H1 (cell line): Measurements from ENCODE around the gene TRAF6. TPM values are rescaled to one million over a fixed set of nuclear protein-coding genes. Genes with fewer than 3 reads are reported as not detected.

Source experiments
- CTCF ChIA-PET: fragments of 300-600 bp; sonication (Branson Sonifier 250); formaldehyde crosslinking; loops from one replicate; lab custom pipeline; 2021; ENCODE audit not compliant: partially characterized antibody; lab: Charles Lee
- POLR2A ChIA-PET: fragments of 300-600 bp; sonication (Branson Sonifier 250); formaldehyde crosslinking; loops from one replicate; lab custom pipeline; 2021; ENCODE audit warnings: inconsistent platforms; ENCODE audit not compliant: partially characterized antibody; lab: Charles Lee
- DNase-seq, 2 experiments: peaks; one replicate each; pipeline versions ENCODE4 v3.0.0 to v3.0.0-alpha.2; 2010 to 2022; ENCODE audit warnings: low spot score in 2 of 2, low read depth in 1 of 2, mixed read lengths in 1 of 2
- FAIRE-seq: peaks from 2 replicates; lab custom pipeline; 2011; peaks lifted over from hg19 to GRCh38; lab: Jason Lieb, UNC
- H2AFZ ChIP-seq: 2 replicates; pipeline ENCODE4 v1.8.1; 2012; ENCODE audit warnings: low read length, inconsistent platforms
- H2AK5ac ChIP-seq: 2 replicates; pipeline ENCODE4 v1.6.1; 2013; ENCODE audit warnings: low read depth, low read length
- H2BK120ac ChIP-seq: replicated peaks from 2 replicates; pipeline ENCODE3; 2013; ENCODE audit warnings: low read depth, low read length, inconsistent platforms
- H2BK12ac ChIP-seq: 2 replicates; pipeline ENCODE4 v1.6.1; 2013; ENCODE audit warnings: low read depth, low read length
- H2BK15ac ChIP-seq: 2 replicates; pipeline ENCODE4 v1.6.1; 2013; ENCODE audit warnings: low read length
- H2BK20ac ChIP-seq: 2 replicates; pipeline ENCODE4 v1.6.1; 2013; ENCODE audit warnings: low read length
- H2BK5ac ChIP-seq: 2 replicates; pipeline ENCODE4 v1.6.1; 2013; ENCODE audit warnings: low read depth, low read length
- H3K14ac ChIP-seq: 2 replicates; pipeline ENCODE4 v1.6.1; 2013; ENCODE audit warnings: inconsistent platforms; ENCODE audit not compliant: insufficient read length
- H3K18ac ChIP-seq: 2 replicates; pipeline ENCODE4 v1.6.1; 2013; ENCODE audit warnings: low read length; ENCODE audit errors: extremely low read depth
- H3K23ac ChIP-seq: 2 replicates; pipeline ENCODE4 v1.6.1; 2013; ENCODE audit warnings: inconsistent platforms; ENCODE audit not compliant: insufficient read length
- H3K23me2 ChIP-seq: 2 replicates; pipeline ENCODE4 v1.6.1; 2013; ENCODE audit warnings: low read depth, low read length
- H3K27ac ChIP-seq: 2 replicates; pipeline ENCODE4 v1.6.1; 2011; ENCODE audit warnings: low read depth, low read length, inconsistent platforms
- H3K27me3 ChIP-seq, 4 experiments: replicated peaks in 1 of 4; 1 replicate in 1 of 4; 2 replicates in 3 of 4; pipeline versions ENCODE4 v1.6.1 to v1.8.1; 2011 to 2013; ENCODE audit warnings: low read length in 3 of 4, mild to moderate bottlenecking in 3 of 4, inconsistent platforms in 2 of 4, mixed read lengths in 2 of 4, moderate library complexity in 1 of 4; ENCODE audit not compliant: control insufficient read depth in 3 of 4, insufficient read depth in 3 of 4; ENCODE audit errors: extremely low read depth in 1 of 4
- H3K36me3 ChIP-seq, 4 experiments: 2 replicates each; pipeline versions ENCODE4 v1.6.1 to v1.8.1; 2011 to 2013; ENCODE audit warnings: mild to moderate bottlenecking in 4 of 4, low read length in 3 of 4, moderate library complexity in 2 of 4, control low read depth in 1 of 4, inconsistent platforms in 1 of 4; ENCODE audit not compliant: insufficient read depth in 4 of 4, control insufficient read depth in 2 of 4
- H3K4ac ChIP-seq: replicated peaks from 2 replicates; pipeline ENCODE3; 2013; ENCODE audit warnings: low read length, low read depth, mixed read lengths, inconsistent platforms; ENCODE audit not compliant: insufficient read length
- H3K4me1 ChIP-seq, 4 experiments: replicated peaks in 1 of 4; 1 replicate in 1 of 4; 2 replicates in 3 of 4; pipeline versions ENCODE4 v1.6.1 to v1.8.1; 2011 to 2013; ENCODE audit warnings: low read length in 3 of 4, inconsistent platforms in 2 of 4, mixed read lengths in 1 of 4; ENCODE audit not compliant: insufficient read depth in 4 of 4, control insufficient read depth in 3 of 4
- H3K4me2 ChIP-seq, 2 experiments: 2 replicates each; pipeline versions ENCODE4 v1.6.1 to v1.8.1; 2011 to 2013; ENCODE audit warnings: low read depth in 2 of 2, low read length in 2 of 2, control low read depth in 1 of 2, inconsistent platforms in 1 of 2, mild to moderate bottlenecking in 1 of 2; ENCODE audit not compliant: insufficient read depth in 1 of 2
- H3K4me3 ChIP-seq, 4 experiments: fragments of 200-600, 300-600 bp in 1 of 4; sonication (generic), shearing (Covaris generic), sonication (Bioruptor Twin) in 1 of 4; 2 replicates each; pipeline versions ENCODE4 v1.5.1 to v1.8.1; 2011 to 2016; ENCODE audit warnings: low read length in 4 of 4, low read depth in 3 of 4, control low read depth in 2 of 4, inconsistent platforms in 2 of 4, mild to moderate bottlenecking in 2 of 4, mixed read lengths in 1 of 4, moderate library complexity in 1 of 4; ENCODE audit not compliant: insufficient read depth in 2 of 4; ENCODE audit errors: extremely low read depth in 1 of 4
- H3K56ac ChIP-seq: replicated peaks from 2 replicates; pipeline ENCODE3; 2013; ENCODE audit warnings: low read depth, mild to moderate bottlenecking, mixed read lengths, low read length, inconsistent platforms; ENCODE audit not compliant: insufficient read length
- H3K79me1 ChIP-seq: 2 replicates; pipeline ENCODE4 v1.6.1; 2013; ENCODE audit warnings: low read depth, low read length, control low read depth
- H3K79me2 ChIP-seq, 2 experiments: 2 replicates each; pipeline versions ENCODE4 v1.6.1 to v1.8.1; 2012 to 2013; ENCODE audit warnings: low read length in 2 of 2, mild to moderate bottlenecking in 2 of 2, inconsistent platforms in 1 of 2; ENCODE audit not compliant: insufficient read depth in 2 of 2, control insufficient read depth in 1 of 2
- H3K9ac ChIP-seq, 4 experiments: replicated peaks in 1 of 4; 1 replicate in 1 of 4; 2 replicates in 3 of 4; pipeline versions ENCODE4 v1.6.1 to v1.8.1; 2011 to 2013; ENCODE audit warnings: low read depth in 3 of 4, low read length in 3 of 4, control low read depth in 2 of 4, mild to moderate bottlenecking in 2 of 4, moderate library complexity in 2 of 4, inconsistent platforms in 1 of 4; ENCODE audit errors: extremely low read depth in 1 of 4
- H3K9me3 ChIP-seq, 2 experiments: 2 replicates each; pipeline versions ENCODE4 v1.6.1 to v1.8.1; 2012 to 2013; ENCODE audit warnings: mild to moderate bottlenecking in 2 of 2, moderate library complexity in 2 of 2, control low read depth in 1 of 2, inconsistent platforms in 1 of 2, low read depth in 1 of 2, low read length in 1 of 2, mixed read lengths in 1 of 2; ENCODE audit not compliant: insufficient read depth in 2 of 2
- H4K20me1 ChIP-seq, 2 experiments: replicated peaks in 1 of 2; 2 replicates each; pipeline versions ENCODE3 to v1.8.1; 2011 to 2013; ENCODE audit warnings: inconsistent platforms in 2 of 2, low read length in 2 of 2, mild to moderate bottlenecking in 1 of 2; ENCODE audit not compliant: insufficient read depth in 2 of 2, control insufficient read depth in 1 of 2
- H4K5ac ChIP-seq: 2 replicates; pipeline ENCODE4 v1.6.1; 2013; ENCODE audit warnings: low read length, low read depth, mixed read lengths, inconsistent platforms; ENCODE audit not compliant: insufficient read length
- H4K8ac ChIP-seq: 2 replicates; pipeline ENCODE4 v1.8.0; 2013; ENCODE audit warnings: mild to moderate bottlenecking, moderate library complexity, low read length, inconsistent platforms; ENCODE audit not compliant: insufficient read depth; ENCODE audit errors: extremely low read depth
- H4K91ac ChIP-seq: replicated peaks from 2 replicates; pipeline ENCODE3; 2013; ENCODE audit warnings: low read length, mixed read lengths, inconsistent platforms; ENCODE audit not compliant: insufficient read length
- ASH2L ChIP-seq: fragments of 200-600, 300-600 bp; sonication (generic); IDR thresholded peaks from one replicate; pipeline ENCODE4 v1.7.1; 2017; ENCODE audit warnings: low read length
- BACH1 ChIP-seq: IDR thresholded peaks from 2 replicates; pipeline ENCODE4 v1.6.1; 2012; ENCODE audit warnings: low read length, improper control_type of control experiment
- BRCA1 ChIP-seq: IDR thresholded peaks from 2 replicates; pipeline ENCODE4 v1.6.1; 2012; ENCODE audit warnings: low read depth, low read length, improper control_type of control experiment
- CHD2 ChIP-seq: IDR thresholded peaks from 2 replicates; pipeline ENCODE4 v1.6.1; 2012; ENCODE audit warnings: low read length, improper control_type of control experiment
- EGR1 ChIP-seq: IDR thresholded peaks from 2 replicates; pipeline ENCODE4 v1.6.1; 2011; ENCODE audit warnings: low read depth, low read length, borderline replicate concordance
- GTF2F1 ChIP-seq: IDR thresholded peaks from 2 replicates; pipeline ENCODE4 v1.6.1; 2012; ENCODE audit warnings: low read depth, low read length, improper control_type of control experiment, borderline replicate concordance
- KDM5A ChIP-seq: fragments of 200-600 bp; IDR thresholded peaks from 2 replicates; pipeline ENCODE4 v1.7.1; 2012; ENCODE audit warnings: mild to moderate bottlenecking, low read length, inconsistent platforms, mixed read lengths
- POLR2A ChIP-seq, 2 experiments: IDR thresholded peaks; 1 replicate in 1 of 2; 2 replicates in 1 of 2; pipeline ENCODE4 v1.6.1; 2011; ENCODE audit warnings: low read depth in 2 of 2, low read length in 2 of 2, mild to moderate bottlenecking in 2 of 2; ENCODE audit errors: control extremely low read depth in 1 of 2
- POLR2AphosphoS5 ChIP-seq: IDR thresholded peaks from 2 replicates; pipeline ENCODE4 v1.6.1; 2011; ENCODE audit warnings: low read depth, low read length
- POU5F1 ChIP-seq: IDR thresholded peaks from 2 replicates; pipeline ENCODE4 v1.6.1; 2011; ENCODE audit warnings: low read depth, mild to moderate bottlenecking, low read length, moderate library complexity
- RBBP5 ChIP-seq: IDR thresholded peaks from 2 replicates; pipeline ENCODE4 v1.7.1; 2012; ENCODE audit warnings: low read depth, mild to moderate bottlenecking, inconsistent platforms, low read length, moderate library complexity, borderline replicate concordance
- RFX5 ChIP-seq: IDR thresholded peaks from 2 replicates; pipeline ENCODE4 v1.6.1; 2011; ENCODE audit warnings: low read depth, low read length, improper control_type of control experiment, borderline replicate concordance
- TAF1 ChIP-seq: IDR thresholded peaks from 2 replicates; pipeline ENCODE4 v1.6.1; 2011; ENCODE audit warnings: mild to moderate bottlenecking, low read depth, low read length
- TAF7 ChIP-seq: optimal IDR thresholded peaks from 2 replicates; pipeline ENCODE3; 2011; ENCODE audit warnings: low read depth, mild to moderate bottlenecking, inconsistent platforms, low read length, moderate library complexity, borderline replicate concordance
- WGBS, 2 experiments: shearing (Covaris generic) in 1 of 2; methylation state at CpG; one replicate each; pipeline versions ENCODE4 v1.1.6 to v1.1.7; 2013 to 2015; ENCODE audit warnings: low lambda C conversion rate in 2 of 2, mixed read lengths in 2 of 2, inconsistent platforms in 1 of 2, low coverage in 1 of 2, missing lambda C conversion rate in 1 of 2; ENCODE audit not compliant: insufficient replicate concordance in 2 of 2, insufficient coverage in 1 of 2, insufficient read length in 1 of 2; ENCODE audit errors: extremely low coverage in 1 of 2, missing lambda C conversion rate in 1 of 2; 5-methylcytosine and 5-hydroxymethylcytosine counted together
- polyA plus RNA-seq, 7 experiments: library from polyadenylated mRNA; depleted of rRNA in 3 of 7; stranded (reverse) in 5 of 7; unstranded in 2 of 7; fragments of >200 nt in 5 of 7; fragments of 200-250 nt in 2 of 7; gene quantifications; 1 replicate in 5 of 7; 2 replicates in 1 of 7; 4 replicates in 1 of 7; pipeline versions ENCODE4 v1.2.1 to v1.2.3, GENCODE V29; 2011 to 2013; ENCODE audit warnings: missing spikeins in 2 of 7, mixed read lengths in 2 of 7
- total RNA-seq: library from RNA; stranded (reverse); fragmentation: NEBNext Ultra II Directional; extraction: Animal tissue kit (Norgen Biotek cat#: 25700); gene quantifications from 2 replicates; pipeline ENCODE4 v1.2.1, GENCODE V29; 2021
- TF ChIP-seq, protein P1 (sequence below): IDR thresholded peaks from 2 replicates; pipeline ENCODE4 v1.6.1; 2011; ENCODE audit warnings: low read length, improper control_type of control experiment

The TRAF6 gene
- total and polyA plus RNA-seq, 2 of the 8 experiments (the other 6 are each of a cell fraction or from before 2014, with no cell fraction given) = 4.6 to 8.8 TPM

- CTCF ChIA-PET = interaction anchor here (1.3 to 4.9 kb wide), 5 partner anchors 10 to 158 kb away, joined by 3 to 24 read pairs (median 11); no protein-coding TSS in a partner anchor
- no peaks in the 10 kb centered on the region for H4K20me1 ChIP-seq
- DNase-seq (no peak), FAIRE-seq (no peak)
- WGBS, 2 experiments = 91% methylated on average over 3 of the region's 3 CpGs; no CpG with 5 or more reads in 1 of the 2 experiments
- H3K23ac ChIP-seq = no peak overlapping the region
- peaks cover 0 to 5% (median under 1%) of the 10 kb centered on the region in 4 experiments; a peak in 2 of 8 replicates for H3K36me3 ChIP-seq
- no peaks in the 10 kb centered on the region for H3K23me2 ChIP-seq
- H2BK12ac ChIP-seq = no peak overlapping the region
- no peaks in the 10 kb centered on the region for H3K79me1 ChIP-seq
- POLR2A ChIA-PET = no interaction called here
- H3K4me2 ChIP-seq = no peak overlapping the region
- H3K4me3 ChIP-seq = no peak overlapping the region
- H3K79me2 ChIP-seq = no peaks in the 10 kb centered on the region
- H2BK15ac ChIP-seq = no peak overlapping the region
- H2BK20ac ChIP-seq = no peak overlapping the region
- H3K18ac ChIP-seq = no peak overlapping the region
- no peak overlapping the region for H3K56ac ChIP-seq
- H3K4ac ChIP-seq = no peak overlapping the region
- no peaks in the 10 kb centered on the region for H3K27me3 ChIP-seq
- TF ChIP-seq BRCA1 (no peak), POU5F1 (no peak), TAF1 (no peak), KDM5A (no peak), POLR2A (IDR thresholded peaks at IDR 0.05; ENCODE audit: control extremely low read depth in 1 of 2, low read depth in 2 of 2, low read length in 2 of 2) (no peak), EGR1 (no peak), RBBP5 (no peak), CHD2 (no peak), TAF7 (no peak), POLR2AphosphoS5 (no peak), ASH2L (no peak), GTF2F1 (no peak), BACH1 (no peak), RFX5 (no peak)
- TF ChIP-seq, protein P1, sequence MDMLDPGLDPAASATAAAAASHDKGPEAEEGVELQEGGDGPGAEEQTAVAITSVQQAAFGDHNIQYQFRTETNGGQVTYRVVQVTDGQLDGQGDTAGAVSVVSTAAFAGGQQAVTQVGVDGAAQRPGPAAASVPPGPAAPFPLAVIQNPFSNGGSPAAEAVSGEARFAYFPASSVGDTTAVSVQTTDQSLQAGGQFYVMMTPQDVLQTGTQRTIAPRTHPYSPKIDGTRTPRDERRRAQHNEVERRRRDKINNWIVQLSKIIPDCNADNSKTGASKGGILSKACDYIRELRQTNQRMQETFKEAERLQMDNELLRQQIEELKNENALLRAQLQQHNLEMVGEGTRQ = no peak
- TF ChIP-seq, all 59 proteins: peak for 0
- Histone ChIP-seq H2AFZ (no peak overlapping the region), H4K5ac (no peak overlapping the region), H3K4me1 (peaks cover 0 to 13% (median 8%) of the 10 kb centered on the region in 4 experiments; a peak in 6 of 7 replicates), H3K9me3 (no peaks in the 10 kb centered on the region), H4K91ac (no peak overlapping the region), H3K9ac (no peak overlapping the region), H2AK5ac (no peak overlapping the region), H2BK120ac (no peak overlapping the region), H3K27ac (no peak overlapping the region), H2BK5ac (no peak overlapping the region), H4K8ac (no peak overlapping the region), H3K14ac (no peak overlapping the region)
Observed at GRCh38 chr11:36450110-36450572, 59.9 kb downstream of the TRAF6 start.
